Fibroblast of the aortic adventitia (primary cell): ENCODE results near the gene PLXNA4. TPM values are rescaled to one million over a fixed set of nuclear protein-coding genes. Genes with fewer than 3 reads are reported as not detected.

ENCODE experiments used
- DNase-seq: peaks from one replicate; pipeline ENCODE4 v3.0.0-alpha.2; 2010; ENCODE audit warnings: low read depth
- H3K4me3 ChIP-seq: 2 replicates; pipeline ENCODE4 v1.5.1; 2011; ENCODE audit warnings: low read depth, mild to moderate bottlenecking, control low read depth, low read length, moderate library complexity
- total RNA-seq: library from RNA; depleted of rRNA; stranded (reverse); fragments of >200 nt; gene quantifications from 2 replicates; pipeline ENCODE4 v1.2.3, GENCODE V29; 2012; ENCODE audit warnings: low replicate concordance
- TF ChIP-seq, protein P1 (sequence below): IDR thresholded peaks from 2 replicates; pipeline ENCODE4 v1.5.1; 2011; ENCODE audit warnings: mild to moderate bottlenecking, low read length, control low read depth, inconsistent platforms; ENCODE audit not compliant: insufficient read depth

The PLXNA4 gene
- total RNA-seq, 1 donor: 3.0 TPM

DNA sequence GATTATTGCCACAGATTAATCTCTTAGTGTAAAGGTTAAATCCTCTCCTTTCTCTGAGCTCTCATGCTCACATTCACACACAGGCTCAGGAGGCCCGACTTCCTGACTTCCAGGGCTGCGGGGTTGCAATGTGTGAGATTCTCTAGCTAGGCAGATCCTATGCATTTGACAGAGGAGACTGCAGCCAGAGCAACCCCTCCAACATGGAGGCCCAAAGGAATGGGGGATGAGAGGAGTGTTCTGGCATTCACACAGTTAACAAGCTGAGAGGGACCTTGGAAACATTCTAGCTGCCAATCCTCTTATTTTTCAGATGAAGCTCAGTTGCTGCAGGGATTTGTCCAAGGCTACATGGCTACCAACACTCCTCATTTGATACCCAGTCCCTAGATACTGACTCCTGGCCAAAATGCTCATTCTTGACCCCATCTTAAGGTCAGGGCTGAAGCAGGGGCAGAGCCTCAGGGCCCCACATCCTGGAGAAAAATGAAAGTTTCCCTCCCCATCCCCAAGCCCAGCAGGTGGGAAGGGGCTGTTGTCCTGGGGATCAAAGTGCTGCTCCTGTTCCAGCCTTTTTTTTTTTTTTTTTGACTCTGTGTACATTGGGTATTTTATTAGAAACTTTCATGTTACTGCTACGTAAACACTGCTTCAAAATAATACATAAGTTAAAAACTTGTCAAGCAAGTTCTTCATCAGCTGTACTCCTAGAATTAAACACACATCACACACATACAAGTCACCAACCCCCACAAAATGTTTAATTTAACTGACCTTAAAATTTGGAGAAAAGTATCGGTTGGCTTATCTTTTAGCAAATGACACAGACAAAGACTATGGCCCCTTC lies 325.6 kb downstream of the PLXNA4 start:
- DNase-seq: no peak
- TF ChIP-seq, protein P1, sequence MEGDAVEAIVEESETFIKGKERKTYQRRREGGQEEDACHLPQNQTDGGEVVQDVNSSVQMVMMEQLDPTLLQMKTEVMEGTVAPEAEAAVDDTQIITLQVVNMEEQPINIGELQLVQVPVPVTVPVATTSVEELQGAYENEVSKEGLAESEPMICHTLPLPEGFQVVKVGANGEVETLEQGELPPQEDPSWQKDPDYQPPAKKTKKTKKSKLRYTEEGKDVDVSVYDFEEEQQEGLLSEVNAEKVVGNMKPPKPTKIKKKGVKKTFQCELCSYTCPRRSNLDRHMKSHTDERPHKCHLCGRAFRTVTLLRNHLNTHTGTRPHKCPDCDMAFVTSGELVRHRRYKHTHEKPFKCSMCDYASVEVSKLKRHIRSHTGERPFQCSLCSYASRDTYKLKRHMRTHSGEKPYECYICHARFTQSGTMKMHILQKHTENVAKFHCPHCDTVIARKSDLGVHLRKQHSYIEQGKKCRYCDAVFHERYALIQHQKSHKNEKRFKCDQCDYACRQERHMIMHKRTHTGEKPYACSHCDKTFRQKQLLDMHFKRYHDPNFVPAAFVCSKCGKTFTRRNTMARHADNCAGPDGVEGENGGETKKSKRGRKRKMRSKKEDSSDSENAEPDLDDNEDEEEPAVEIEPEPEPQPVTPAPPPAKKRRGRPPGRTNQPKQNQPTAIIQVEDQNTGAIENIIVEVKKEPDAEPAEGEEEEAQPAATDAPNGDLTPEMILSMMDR: no peak
- no peak overlapping the region for H3K4me3 ChIP-seq

DNA sequence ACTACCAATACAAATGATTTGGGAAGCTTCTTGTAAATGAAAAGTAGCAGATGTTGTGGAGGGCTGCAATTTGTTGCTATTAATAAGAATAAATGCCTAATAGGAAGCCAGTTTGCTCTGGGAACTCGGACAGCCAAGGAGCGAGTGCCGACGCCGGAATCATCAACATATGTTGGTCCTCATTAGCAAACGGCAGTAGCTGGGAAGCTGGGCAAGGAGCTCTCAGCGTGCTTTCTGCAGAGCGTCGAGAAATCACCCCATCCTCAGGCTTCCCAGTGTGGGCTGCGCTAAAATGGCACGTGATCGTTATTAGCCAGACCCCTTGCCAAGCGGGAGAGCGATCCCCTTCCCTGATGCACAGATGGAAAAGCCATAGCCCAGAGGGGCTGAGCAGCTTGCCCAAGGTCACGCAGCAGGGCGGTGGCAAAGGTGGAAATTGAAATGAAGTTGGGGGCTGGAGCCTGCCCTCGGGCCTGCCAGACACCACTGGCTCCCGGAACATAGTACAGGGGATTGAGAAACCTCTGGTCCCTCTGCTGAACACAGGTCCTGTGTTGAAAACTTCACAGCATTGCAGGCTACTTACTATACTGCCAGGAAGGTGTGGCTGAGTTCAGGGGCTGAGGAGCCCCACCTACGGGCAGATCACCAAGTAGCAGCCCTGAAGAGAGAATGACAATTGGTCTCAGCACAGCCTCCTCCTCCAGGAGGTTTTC lies 326.9 kb downstream of the PLXNA4 start:
- DNase-seq: peak; percentile 15
- H3K4me3 ChIP-seq: no peak overlapping the region
- TF ChIP-seq, protein P1: peak; percentile 28

DNA sequence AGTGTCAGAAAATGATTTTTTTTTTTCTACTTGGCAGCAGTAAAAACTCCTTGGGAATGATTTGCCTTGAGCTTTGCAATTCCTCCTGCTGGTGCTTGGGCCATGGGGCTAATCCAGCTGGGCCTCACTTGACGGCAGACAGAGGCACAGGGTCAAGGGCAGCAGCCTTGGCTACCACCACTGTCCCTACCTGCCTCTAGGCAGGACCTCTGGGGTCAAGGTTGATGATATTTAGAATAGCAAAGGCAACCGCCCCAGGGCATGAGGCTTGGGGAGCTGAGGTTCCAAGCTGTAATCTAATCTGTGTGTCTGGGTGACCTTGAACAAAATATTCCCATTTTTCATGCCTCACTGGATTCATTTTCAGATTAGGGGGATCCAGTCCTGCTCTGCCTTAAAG lies 327.4 kb downstream of the PLXNA4 start:
- TF ChIP-seq, protein P1: no peak
- no peak overlapping the region for H3K4me3 ChIP-seq
- no peak for DNase-seq

DNA sequence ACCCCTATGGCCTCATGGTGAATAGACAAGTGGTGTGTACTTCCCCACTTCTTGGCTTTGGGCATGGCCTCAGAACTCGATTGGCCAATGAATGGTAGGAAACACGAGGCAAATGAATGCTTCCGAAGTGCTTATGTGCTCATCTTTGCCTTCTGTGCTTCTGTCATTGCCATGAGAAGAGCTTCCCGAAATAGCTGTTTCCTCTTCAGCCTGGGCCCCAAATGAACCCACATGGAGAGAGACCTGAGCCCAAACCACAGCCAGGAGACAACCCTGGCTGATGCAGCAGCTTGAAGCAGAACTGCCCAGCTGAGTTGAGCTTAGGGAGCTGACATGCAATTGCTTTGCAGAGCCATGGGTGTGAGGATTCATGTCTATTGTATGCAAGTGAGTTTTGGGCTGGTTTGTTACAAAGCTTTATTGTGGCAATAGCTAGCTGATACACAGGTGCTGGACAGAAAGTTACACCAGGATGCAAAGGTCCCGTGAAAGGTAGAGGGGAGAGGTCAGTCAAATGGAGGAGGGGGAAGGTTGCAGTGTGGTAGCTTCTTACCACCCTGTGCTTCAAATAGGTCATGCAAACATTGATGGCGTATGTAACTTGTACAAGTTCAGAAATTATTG lies 328.2 kb downstream of the PLXNA4 start:
- H3K4me3 ChIP-seq: no peak overlapping the region
- TF ChIP-seq, protein P1: no peak
- no peak for DNase-seq

DNA sequence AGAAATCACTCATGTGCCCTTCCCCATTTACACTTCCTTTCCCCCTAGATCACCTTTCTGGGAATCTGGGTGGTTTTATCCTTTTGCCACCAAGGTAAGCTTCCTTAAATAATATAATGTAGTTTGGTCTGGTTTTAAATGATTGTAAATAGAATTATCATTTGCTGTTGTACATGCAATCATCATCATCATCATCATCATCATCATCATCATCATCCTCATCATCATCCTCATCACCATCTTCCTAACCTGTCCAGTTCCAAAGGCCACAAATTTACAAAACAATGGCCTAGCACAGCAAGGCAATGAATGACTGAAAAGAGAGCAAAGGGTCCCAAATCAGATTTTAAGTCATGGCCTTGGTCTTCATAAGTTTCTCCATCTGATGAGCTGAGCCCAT lies 329.7 kb downstream of the PLXNA4 start:
- TF ChIP-seq, protein P1: no peak
- no peak for DNase-seq
- no peak overlapping the region for H3K4me3 ChIP-seq

DNA sequence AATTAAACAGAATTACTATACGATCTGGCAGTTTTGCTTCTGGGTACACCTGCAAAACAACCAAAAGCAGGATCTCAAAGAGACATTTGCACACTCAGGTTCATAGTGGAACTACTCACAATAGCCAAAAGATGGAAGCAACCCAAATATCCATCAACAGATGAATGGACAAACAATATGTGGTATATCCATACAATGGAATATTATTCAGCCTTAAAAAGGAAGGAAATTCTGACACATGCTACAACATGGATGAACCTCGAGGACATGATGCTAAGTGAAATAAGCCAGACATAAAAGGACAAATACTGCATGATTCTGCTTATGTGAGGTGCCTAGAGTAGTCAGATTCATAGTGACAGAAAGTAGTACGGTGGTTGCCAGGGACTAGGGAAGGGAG lies 330.7 kb downstream of the PLXNA4 start:
- DNase-seq: no peak
- TF ChIP-seq, protein P1: no peak
- H3K4me3 ChIP-seq: no peak overlapping the region
